ENCODE results near the gene TMEM121B. TPM values are rescaled to one million over a fixed set of nuclear protein-coding genes. Genes with fewer than 3 reads are reported as not detected.

TMEM121B gene
- total RNA-seq, 1 donor from 2014 or later, result 1.1 TPM

DNA sequence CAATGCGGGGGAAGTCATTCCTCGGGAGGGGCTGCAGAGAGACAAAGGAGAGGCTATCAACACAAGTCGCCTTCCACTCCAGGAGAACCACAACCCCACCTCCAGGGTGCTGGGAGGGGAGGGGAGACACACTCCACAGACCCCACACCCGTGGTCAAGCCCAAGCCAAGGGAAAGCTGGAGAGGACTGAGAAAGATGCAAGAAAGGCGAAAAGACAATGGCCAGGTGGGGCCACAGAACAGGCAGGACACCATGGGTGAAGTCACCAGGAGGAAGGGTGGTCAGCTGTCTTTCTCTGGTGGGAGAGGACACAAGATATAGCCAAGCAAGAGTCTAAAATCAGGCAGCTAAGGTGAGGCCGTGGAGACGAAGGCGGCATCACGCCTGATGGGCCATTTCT lies 21.9 kb upstream of the TMEM121B start:
- Mint-ChIP-seq H3K36me3 (peaks cover 21% of the 10 kb centered on the region), H3K4me1 (no peaks in the 10 kb centered on the region), H3K27ac (no peak overlapping the region), H3K4me3 (no peak overlapping the region), H3K9me3 (no peaks in the 10 kb centered on the region), H3K27me3 (ENCODE audit: low read depth) (no peaks in the 10 kb centered on the region)
- no peak for TF ChIP-seq CTCF (IDR thresholded peaks at IDR 0.05; ENCODE audit: unreplicated experiment)
- no peak for DNase-seq (ENCODE audit: low spot score in 2 of 2, unreplicated experiment in 2 of 2)

DNA sequence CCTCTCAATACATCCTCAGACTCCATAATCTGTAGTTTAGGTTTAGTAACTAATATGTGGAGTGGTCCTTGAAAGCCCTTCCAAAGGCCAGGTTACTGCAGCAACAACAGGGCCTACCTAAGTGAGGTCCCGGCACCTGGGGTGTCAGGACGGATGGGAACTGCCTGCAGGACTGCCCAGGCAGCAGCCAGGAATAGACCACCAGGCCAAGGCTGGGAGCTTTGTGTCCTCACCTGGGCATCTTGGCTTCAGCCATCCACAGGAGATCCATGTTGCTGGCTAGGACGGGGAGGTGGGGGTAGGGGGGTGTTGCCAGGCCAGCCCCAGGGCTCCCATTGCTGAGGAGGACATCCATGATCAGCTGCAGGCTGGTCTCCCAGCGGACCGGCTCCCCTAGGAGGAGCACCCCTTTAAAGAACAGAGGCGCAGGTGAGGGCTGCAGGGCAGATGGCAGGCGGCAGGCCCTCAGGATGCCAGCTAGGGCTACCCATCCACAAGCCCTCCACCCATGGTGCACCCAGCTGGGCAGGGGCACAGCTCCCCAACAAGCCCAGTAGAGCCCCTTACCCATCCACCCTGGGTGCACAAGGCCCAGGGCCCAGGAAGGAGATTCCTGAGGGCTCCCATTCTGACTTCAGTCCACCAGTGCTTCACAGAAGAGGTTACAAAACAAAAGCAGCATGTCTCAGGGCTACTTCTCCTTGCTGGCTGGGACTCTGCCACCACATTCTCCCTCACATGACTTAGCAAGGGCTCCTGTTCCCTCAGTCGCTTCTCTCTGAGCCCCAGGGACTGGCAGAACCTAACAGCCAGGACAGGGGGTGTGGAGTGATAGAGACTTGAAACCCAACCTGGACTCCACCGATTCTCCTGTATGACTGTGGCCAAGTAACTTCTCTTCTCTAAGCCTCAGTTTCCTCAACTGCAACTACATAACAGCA lies 19.9 kb upstream of the TMEM121B start:
- no peak for DNase-seq (ENCODE audit: low spot score in 2 of 2, unreplicated experiment in 2 of 2)
- Mint-ChIP-seq H3K4me3 (no peak overlapping the region), H3K27ac (no peak overlapping the region), H3K27me3 (ENCODE audit: low read depth) (no peaks in the 10 kb centered on the region), H3K36me3 (peaks cover 19% of the 10 kb centered on the region), H3K4me1 (no peaks in the 10 kb centered on the region), H3K9me3 (no peaks in the 10 kb centered on the region)
- TF ChIP-seq CTCF (IDR thresholded peaks at IDR 0.05; ENCODE audit: unreplicated experiment), result no peak

GRCh38 chr22:17140022-17140421 lies 18.9 kb upstream of the TMEM121B start:
- H3K4me3 Mint-ChIP-seq, result no peak overlapping the region
- no peaks in the 10 kb centered on the region for H3K9me3 Mint-ChIP-seq
- H3K36me3 Mint-ChIP-seq, result peaks cover 19% of the 10 kb centered on the region
- H3K4me1 Mint-ChIP-seq, result no peaks in the 10 kb centered on the region
- H3K27ac Mint-ChIP-seq, result no peak overlapping the region
- TF ChIP-seq CTCF (IDR thresholded peaks at IDR 0.05; ENCODE audit: unreplicated experiment), result no peak
- no peak for DNase-seq (ENCODE audit: low spot score in 2 of 2, unreplicated experiment in 2 of 2)
- no peaks in the 10 kb centered on the region for H3K27me3 Mint-ChIP-seq (ENCODE audit: low read depth)

- Mint-ChIP-seq H3K36me3 (peaks cover 16% of the 10 kb centered on the region), H3K27me3 (ENCODE audit: low read depth) (no peaks in the 10 kb centered on the region), H3K4me1 (no peaks in the 10 kb centered on the region), H3K4me3 (no peak overlapping the region), H3K9me3 (no peaks in the 10 kb centered on the region), H3K27ac (no peak overlapping the region)
- no peak for DNase-seq (ENCODE audit: low spot score in 2 of 2, unreplicated experiment in 2 of 2)
- no peak for TF ChIP-seq CTCF (IDR thresholded peaks at IDR 0.05; ENCODE audit: unreplicated experiment)
Measured at GRCh38 chr22:17138513-17138912, 17.4 kb upstream of the TMEM121B start.

DNA sequence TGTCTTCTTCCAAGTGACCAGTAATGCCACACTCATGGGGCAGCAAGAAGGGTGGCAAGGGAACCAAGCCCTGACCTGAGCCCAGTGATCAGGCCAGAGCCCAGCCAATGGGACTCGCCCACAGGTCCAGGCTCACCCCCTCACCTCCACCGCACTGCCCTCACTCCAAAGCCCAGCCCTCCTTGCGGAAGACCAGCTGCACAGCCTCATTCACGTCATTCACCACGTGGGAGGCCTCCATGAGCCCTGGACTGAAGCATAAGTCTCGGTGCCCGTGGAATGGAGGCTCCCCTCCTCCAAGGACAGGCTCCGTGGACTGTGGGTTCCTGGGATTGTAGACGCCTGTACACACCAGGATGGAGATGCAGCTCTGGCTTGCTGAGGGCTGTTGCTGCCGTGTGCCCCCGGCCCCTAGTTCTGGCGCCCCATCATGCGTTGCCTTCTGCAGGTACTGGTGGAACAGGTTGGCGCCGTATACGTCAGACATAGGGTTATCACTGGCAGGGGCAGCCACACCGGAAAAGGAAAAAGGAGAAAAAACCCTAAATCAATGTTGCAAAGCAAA lies 16.8 kb upstream of the TMEM121B start:
- no peaks in the 10 kb centered on the region for H3K4me1 Mint-ChIP-seq
- no peaks in the 10 kb centered on the region for H3K9me3 Mint-ChIP-seq
- no peaks in the 10 kb centered on the region for H3K27me3 Mint-ChIP-seq (ENCODE audit: low read depth)
- peaks cover 14% of the 10 kb centered on the region for H3K36me3 Mint-ChIP-seq
- H3K4me3 Mint-ChIP-seq, result no peak overlapping the region
- H3K27ac Mint-ChIP-seq, result no peak overlapping the region
- no peak for TF ChIP-seq CTCF (IDR thresholded peaks at IDR 0.05; ENCODE audit: unreplicated experiment)
- DNase-seq (ENCODE audit: low spot score in 2 of 2, unreplicated experiment in 2 of 2), result no peak
